Urothelium cell line (cell line): ENCODE data around the gene KYNU.
"Not testable (repeated sequence)": the region's sequence is repeated elsewhere in the genome, so short reads cannot be mapped to it uniquely, and the experiment has no call there.

Experiments used
- DNase-seq: peaks from one replicate; pipeline ENCODE4 v3.0.0; 2011; ENCODE audit warnings: low spot score, mixed read lengths
- FAIRE-seq: peaks from 2 replicates; lab custom pipeline; 2011; peaks lifted over from hg19 to GRCh38; lab: Jason Lieb, UNC

KYNU gene

DNA sequence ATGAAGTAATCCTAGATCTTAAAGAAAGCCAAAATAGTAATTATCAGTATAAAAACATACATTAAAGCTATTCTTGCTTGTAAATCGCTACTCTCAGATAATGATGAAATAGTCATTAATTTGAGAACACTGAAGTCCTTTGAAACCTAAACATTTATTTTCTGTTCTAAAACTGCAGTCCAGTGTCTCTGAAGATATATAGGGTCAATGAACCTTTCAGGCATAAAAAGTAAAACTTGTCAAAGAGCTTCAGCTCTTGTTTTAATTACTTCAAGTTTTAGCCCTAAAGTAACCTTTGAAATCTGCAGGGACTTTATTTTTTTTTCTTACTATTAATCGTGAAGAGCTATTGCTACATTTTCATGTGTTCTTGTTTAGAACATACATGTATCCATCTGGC lies 116.3 kb downstream of the KYNU start:
- DNase-seq (no peak), FAIRE-seq (no peak)

GRCh38 chr2:142994665-142995064 lies 117.2 kb downstream of the KYNU start:
- DNase-seq (no peak), FAIRE-seq (no peak)

DNA sequence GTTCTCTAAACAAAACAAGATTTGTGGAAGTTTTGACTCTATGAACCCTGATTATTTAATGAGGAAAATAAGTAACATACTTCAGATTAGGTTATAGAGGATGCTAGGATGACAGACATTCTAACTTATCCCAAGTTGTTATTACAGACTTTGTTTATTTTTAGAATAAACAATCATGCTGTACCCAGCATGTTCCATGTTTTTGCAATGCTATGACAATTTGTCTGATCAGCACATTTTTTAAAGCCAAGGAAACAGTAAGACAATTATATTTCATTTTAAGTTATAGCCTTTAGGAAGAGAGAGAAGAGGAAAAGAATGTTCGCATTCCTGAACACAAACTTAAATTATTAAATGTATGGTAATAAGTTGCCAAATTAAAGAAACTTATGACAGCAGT lies 119.8 kb downstream of the KYNU start:
- FAIRE-seq (no peak), DNase-seq (no peak)

DNA sequence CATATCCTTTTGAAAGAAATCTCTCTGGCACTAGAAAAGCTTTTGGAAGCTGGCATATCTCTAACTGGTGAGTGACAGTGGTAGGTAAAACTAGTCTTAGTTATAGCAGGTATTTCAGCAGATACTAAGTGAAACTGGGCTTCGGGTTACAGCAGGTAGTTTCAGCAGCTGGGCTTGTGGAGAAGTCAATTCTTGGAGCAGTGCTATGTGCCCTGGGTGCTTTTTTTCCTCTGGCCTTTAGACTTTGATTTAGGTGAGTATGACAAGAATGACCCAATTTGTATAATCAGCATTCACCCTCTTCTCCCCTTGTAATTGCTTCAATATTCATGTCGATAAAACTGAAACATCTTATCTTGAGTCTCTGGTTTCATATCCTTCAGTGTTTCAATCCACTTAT lies 123.1 kb downstream of the KYNU start:
- DNase-seq (no peak), FAIRE-seq (no peak)

DNA sequence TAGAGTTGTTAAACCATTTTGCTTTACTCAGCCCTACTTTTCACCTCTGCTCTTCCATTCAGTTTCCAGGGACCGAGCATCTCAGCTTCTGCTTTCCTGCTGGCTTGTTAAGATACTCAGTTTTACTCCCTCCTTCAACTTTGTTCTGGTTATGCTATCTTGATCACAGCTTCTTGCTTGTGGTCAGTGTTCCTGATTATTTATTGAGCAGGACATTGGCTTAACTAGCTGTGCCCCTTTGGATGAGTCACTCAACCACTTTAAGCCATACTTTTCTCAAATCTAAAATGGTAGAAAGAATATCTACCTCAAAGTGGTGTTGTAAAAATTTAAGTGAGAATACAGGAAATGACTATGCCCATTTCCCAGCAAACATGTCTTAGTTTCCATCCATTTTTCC lies 124.0 kb downstream of the KYNU start:
- no peak for FAIRE-seq
- DNase-seq: no peak

DNA sequence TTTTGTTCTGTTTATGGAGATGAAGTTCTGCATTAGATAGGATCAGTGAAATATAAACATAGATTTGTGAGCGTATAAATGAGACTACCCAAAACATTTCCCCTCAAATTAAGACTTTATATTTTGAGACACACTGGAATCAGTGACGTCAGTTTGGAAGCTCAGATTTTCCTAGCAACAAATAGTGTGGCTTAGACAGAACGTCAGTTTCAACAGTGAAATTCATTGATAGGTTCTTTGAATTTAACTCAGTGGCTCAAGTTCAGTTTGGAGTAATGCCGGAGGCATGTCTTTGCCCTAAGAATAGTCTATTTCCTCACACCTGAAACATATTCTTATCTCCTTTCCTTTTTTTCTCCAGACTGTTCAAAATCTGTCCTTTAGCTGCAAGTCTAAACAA lies 138.2 kb downstream of the KYNU start:
- DNase-seq: no peak
- no peak for FAIRE-seq

GRCh38 chr2:143026411-143027054 lies 149.1 kb downstream of the KYNU start:
- no peak for DNase-seq
- no peak for FAIRE-seq

DNA sequence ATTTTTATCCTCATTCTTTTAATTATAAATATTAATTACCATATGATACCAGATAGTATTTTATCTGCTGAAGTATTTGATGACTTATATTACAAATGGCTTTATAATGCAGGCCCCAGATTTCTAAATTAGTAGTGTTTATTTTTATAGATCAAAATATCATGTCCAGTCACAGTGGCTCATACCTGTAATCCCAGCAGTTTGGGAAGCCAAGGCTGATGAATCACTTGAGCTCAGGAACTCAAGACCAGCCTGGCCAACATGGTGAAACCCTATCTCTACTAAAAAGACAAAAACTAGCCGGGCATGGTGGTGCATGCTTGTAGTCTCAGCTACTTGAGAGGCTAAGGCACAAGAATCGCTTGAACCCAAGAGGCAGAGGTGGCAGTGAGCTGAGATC lies 151.7 kb downstream of the KYNU start:
- DNase-seq: no peak
- no peak for FAIRE-seq

DNA sequence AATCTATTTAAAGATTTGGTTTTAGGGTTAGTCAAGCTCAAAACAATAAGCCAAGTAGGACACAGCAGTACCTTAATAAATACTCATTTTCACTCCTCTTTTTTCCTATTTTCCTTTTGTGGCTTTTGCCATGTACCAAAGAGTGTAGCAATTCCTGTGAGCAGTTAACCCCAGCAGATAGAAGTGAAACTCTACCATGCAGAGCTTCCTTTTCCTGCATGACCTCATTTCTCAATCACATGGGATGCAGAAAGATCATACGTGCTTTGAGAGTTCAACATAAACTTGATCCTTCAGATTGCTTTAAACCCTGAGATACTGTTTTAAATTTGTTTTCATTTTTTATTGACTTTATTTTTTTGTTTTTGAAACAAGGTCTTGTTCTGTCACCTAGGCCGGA lies 152.7 kb downstream of the KYNU start:
- DNase-seq (no peak), FAIRE-seq (no peak)

DNA sequence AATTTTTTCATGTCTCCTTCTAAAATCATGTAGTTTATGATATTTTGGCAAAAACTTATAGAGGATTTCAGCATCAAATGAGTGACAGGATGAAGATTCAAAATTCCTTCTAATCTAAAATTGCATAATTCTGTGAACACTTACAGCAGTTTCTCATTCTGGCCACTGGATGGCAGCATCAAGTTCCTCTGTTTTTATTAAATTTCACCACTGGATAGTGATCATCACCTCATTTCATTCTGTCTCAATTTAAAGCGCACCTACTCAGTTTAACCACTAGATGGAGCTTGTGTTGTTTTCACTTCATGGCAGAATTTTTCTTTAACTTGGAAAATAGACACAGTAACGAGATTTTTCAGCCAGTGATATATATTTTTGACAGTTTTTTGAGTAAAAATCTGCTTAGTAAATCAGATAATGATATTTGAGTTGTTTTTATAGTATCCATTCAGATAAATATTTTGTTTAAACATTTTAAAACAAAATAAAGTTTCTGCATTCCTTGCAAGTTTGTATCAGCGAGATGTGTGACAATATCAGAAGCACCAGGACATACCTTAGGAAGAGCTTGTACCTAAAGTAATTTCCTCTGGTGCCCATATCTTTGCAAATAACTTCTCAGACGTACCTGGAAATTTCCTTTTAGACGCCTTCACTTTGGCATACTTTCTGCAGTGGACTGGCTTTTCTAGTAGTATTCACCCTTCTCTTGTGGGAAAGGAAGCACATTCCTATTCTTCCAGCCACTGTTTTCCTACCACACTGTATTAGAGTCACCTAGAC lies 157.0 kb downstream of the KYNU start:
- FAIRE-seq: no peak
- DNase-seq: peak; percentile 54

DNA sequence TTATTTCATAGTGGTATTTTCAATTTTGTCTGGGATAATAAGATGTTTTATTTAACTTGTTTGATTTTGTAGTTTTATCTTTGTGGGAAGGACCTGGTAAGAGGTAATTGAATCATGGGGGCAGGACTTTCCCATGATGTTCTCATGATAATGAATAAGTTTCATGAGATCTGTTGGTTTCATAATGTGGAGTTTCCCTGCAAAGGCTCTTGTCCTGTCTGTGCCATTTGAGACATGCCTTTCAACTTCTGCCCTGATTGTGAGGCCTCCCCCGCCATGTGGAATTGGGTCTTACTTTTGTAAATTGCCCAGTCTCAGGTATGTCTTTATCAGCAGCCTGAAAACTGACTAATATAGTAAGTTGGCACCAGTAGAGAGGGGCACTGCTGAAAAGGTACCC lies 174.0 kb downstream of the KYNU start:
- FAIRE-seq: no peak
- no peak for DNase-seq

GRCh38 chr2:143053437-143053836 lies 176.0 kb downstream of the KYNU start:
- not testable (repeated sequence) for FAIRE-seq, DNase-seq

DNA sequence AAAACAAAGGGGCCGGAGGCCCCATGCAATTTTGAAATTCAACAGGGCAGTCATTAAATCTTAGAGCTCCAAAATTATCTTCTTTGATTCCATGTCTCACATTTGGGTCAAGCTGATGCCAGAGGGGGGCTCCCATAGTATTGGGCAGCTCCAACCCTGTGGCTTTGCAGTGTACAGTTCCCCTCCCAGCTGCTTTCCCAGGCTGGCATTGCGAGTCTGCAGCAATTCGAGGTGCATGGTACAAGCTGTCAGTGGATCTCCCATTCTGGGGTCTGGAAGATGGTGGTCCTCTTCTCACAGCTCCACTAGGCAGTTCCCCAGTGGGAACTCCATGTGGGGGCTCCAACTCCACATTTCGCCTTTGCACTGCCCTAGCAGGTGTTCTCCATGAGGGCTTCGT lies 179.1 kb downstream of the KYNU start:
- no peak for DNase-seq
- no peak for FAIRE-seq

DNA sequence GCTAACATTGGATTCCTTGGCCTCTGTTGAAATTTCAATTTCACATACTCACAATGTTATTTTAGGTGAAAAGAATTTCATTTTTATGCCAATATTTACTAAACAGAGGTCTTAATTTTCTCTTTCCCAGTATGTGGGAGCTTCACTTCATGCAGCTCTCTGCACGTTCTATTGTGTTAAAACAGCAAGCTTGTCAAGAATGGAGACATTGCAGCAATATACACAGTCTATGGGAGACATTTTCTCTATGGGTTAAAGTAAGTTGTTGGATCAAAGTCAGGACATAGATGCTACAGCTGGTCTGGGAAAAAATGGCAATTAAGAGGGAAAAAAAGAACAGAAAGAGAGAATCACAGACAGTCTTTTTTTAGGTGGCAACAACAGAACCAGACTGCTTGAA lies 181.4 kb downstream of the KYNU start:
- FAIRE-seq (no peak), DNase-seq (no peak)

- DNase-seq: no peak
- no peak for FAIRE-seq
Measured at GRCh38 chr2:143063612-143064200, 186.2 kb downstream of the KYNU start.

GRCh38 chr2:143068094-143068493 lies 190.6 kb downstream of the KYNU start:
- no peak for DNase-seq
- FAIRE-seq: no peak

GRCh38 chr2:143068509-143068908 lies 191.0 kb downstream of the KYNU start:
- no peak for DNase-seq
- FAIRE-seq: no peak

- no peak for FAIRE-seq
- no peak for DNase-seq
Measured at GRCh38 chr2:143070704-143071103, 193.2 kb downstream of the KYNU start.

DNA sequence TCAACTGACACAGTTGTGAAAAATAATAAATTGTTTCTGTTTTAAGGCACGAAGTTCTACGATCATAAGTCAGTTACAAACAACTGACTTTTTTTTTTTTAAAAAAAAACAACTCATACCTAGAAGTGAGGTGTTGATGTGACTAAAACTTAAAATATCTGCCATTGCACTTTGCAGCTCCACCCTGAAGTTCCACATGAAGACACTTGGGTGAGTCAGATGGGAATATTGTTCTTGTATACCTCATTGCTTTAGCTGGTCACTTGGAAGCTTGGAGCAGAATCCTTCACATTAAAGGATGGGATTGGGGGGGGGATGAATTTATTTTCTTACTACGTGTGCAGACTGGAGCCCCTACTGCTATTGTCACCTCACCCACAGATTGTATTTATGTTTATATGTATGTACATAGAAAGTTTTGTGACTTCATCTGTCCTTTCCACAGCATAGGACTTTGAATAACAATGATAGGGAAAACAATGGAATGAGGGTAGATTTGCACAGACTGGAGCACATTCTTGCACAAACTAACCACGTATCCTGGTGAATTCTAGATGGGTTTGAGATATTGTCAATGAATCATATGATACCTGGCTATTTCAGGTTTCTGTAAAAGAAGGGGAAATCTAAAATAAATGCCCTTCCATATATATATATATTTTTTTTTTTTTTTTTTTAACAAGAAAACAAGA lies 193.9 kb downstream of the KYNU start:
- DNase-seq (peak; percentile 20), FAIRE-seq (no peak)

GRCh38 chr2:143074913-143075312 lies 197.4 kb downstream of the KYNU start:
- DNase-seq, FAIRE-seq: not testable (repeated sequence)

GRCh38 chr2:143075711-143076110 lies 198.2 kb downstream of the KYNU start:
- DNase-seq: no peak
- no peak for FAIRE-seq

- DNase-seq: no peak
- FAIRE-seq: no peak
Measured at GRCh38 chr2:143078104-143078503, 200.6 kb downstream of the KYNU start.
